ENCODE data around the gene ADSL. TPM values are rescaled to one million over a fixed set of nuclear protein-coding genes. Genes with fewer than 3 reads are reported as not detected.

The ADSL gene
- total RNA-seq, 1 donor from 2014 or later = 153 TPM

DNA sequence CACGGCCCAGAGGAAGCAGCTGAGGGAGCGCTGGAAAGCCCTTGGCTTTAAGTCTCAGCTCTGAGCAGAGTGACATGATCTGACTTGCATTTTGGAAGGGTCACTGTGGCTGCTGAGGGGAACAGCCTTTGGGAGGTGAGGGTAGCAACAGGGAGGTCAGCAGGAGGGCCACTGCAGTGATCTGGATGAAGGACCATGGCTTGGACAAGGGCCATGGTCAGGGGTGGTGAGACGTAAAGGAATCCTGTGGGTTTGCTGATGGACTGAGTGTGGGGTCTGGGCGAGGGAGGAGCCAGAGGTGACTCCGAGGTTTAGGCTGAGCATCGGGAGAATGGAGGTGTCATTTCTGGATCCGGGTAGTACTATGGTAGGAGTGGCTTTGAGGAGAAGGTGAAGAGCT is 57.4 kb downstream of the ADSL start:
- TF ChIP-seq CTCF (IDR thresholded peaks at IDR 0.05; ENCODE audit: insufficient read depth, low read length, poor library complexity, severe bottlenecking) = no peak
- Histone ChIP-seq H3K36me3 (ENCODE audit: control insufficient read depth, insufficient read depth, low read length) (peaks cover 4% of the 10 kb centered on the region), H3K4me3 (ENCODE audit: low read depth, low read length) (no peak overlapping the region), H3K27me3 (ENCODE audit: control insufficient read depth, insufficient read depth, low read length) (no peaks in the 10 kb centered on the region)
- DNase-seq (ENCODE audit: low read depth) = no peak

DNA sequence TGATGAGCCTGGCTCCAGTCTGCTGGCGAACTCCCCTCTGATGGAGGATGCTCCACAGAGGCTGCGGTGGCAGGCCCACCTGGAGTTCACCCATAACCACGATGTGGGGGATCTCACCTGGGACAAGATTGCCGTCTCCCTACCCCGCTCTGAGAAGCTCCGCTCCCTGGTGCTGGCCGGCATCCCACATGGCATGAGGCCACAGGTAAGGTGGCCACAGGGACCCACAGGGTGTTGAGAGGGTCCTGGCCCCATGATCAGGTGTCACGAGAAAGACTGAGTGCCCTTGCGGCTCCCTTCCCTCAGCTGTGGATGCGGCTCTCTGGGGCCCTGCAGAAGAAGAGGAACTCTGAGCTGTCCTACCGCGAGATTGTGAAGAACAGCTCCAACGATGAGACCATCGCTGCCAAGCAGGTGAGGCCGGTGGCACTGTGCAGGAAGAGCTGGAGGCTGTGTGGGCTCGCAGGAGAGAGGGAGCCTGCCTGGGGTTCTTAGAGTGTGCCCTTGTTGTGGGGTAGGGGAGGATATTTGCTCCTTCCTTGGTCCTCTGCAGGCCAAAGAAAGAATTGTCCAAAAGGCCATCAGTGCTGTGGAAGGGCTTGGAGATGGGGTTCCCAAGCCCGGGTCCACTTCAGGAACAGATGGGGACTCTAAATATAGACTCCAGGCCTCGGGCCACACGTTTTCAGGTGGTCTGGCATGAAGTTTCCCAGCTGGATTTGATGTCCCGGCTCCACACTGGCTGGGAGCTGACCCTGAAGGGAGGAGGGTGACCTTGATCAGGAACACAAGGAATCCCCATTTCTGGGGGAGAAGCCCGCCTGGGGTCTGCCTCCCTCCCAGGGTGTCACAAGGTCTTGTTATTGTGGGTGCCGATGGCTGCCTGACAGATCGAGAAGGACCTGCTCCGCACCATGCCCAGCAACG is 58.2 kb downstream of the ADSL start:
- H3K27me3 ChIP-seq (ENCODE audit: control insufficient read depth, insufficient read depth, low read length) = no peaks in the 10 kb centered on the region
- DNase-seq (ENCODE audit: low read depth) = no peak
- H3K4me3 ChIP-seq (ENCODE audit: low read depth, low read length) = no peak overlapping the region
- peaks cover 4% of the 10 kb centered on the region for H3K36me3 ChIP-seq (ENCODE audit: control insufficient read depth, insufficient read depth, low read length)
- TF ChIP-seq CTCF (IDR thresholded peaks at IDR 0.05; ENCODE audit: insufficient read depth, low read length, poor library complexity, severe bottlenecking) = no peak

DNA sequence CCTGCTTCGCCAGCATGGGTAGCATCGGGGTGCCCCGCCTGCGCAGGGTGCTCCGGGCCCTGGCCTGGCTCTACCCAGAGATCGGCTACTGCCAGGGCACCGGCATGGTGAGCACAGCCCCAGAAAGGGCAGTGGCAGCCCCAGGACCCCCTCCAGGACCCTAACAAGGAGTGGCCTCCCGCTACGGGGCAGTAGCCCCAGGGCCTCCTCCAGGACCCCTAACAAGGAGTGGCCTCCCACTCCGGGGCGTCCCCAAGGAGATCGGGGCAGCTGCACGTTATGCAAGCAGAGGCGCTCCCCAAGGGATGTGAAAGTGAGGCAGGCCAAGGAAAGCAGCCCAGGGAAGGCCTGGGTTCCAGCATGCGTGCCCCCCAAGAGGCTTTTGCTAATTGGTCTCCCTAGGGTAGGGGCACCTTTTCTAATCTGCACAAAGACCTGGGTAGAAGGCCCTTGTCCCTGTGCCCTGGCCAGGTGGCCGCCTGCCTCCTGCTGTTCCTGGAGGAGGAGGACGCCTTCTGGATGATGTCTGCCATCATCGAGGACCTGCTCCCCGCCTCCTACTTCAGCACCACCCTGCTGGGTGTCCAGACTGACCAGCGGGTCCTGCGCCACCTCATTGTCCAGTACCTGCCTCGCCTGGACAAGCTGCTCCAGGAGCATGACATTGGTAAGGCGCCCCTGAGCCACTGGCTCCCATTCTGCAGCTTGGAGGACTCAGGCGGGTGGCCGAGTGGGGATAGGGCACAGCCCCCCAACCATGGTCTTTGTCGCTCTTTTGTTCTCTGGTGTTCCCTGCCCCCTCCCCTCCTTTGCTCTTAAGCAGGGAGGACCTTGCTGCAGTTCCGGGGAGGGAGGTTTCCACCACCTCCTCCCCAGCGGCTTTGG is 59.1 kb downstream of the ADSL start:
- no peak for TF ChIP-seq CTCF (IDR thresholded peaks at IDR 0.05; ENCODE audit: insufficient read depth, low read length, poor library complexity, severe bottlenecking)
- no peaks in the 10 kb centered on the region for H3K27me3 ChIP-seq (ENCODE audit: control insufficient read depth, insufficient read depth, low read length)
- DNase-seq (ENCODE audit: low read depth) = no peak
- H3K36me3 ChIP-seq (ENCODE audit: control insufficient read depth, insufficient read depth, low read length) = peaks cover 6% of the 10 kb centered on the region
- no peak overlapping the region for H3K4me3 ChIP-seq (ENCODE audit: low read depth, low read length)

DNA sequence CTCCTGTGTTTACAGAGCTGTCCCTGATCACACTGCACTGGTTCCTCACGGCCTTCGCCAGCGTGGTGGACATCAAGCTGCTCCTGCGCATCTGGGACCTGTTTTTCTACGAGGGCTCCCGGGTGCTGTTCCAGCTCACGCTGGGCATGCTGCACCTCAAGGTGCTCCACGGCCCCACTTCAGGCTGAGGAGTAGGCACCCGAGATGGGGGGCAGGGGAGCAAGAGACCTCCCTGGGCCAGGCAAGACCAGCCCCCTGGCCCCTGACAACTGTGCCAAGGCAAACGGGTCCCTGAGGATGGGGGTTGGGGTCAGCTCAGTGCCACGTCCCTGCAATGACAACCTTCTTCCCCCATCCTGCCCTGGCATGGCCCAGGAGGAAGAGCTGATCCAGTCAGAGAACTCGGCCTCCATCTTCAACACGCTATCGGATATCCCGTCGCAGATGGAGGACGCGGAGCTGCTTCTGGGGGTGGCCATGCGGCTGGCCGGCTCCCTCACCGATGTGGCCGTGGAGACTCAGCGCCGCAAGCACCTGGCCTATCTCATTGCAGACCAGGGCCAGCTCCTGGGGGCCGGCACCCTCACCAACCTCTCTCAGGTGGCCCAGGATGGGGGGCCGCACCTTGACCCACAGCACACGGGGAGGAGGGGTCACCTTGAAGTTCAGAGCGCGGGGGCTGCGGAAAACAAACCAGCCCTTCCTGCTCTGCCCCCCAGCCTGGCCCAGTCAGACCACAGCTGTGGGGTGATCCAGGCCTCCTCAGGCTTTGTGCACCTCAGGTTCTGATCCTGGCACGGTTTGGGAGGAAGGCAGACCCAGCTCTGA is 60.0 kb downstream of the ADSL start:
- H3K4me3 ChIP-seq (ENCODE audit: low read depth, low read length) = no peak overlapping the region
- no peaks in the 10 kb centered on the region for H3K27me3 ChIP-seq (ENCODE audit: control insufficient read depth, insufficient read depth, low read length)
- no peak for TF ChIP-seq CTCF (IDR thresholded peaks at IDR 0.05; ENCODE audit: insufficient read depth, low read length, poor library complexity, severe bottlenecking)
- H3K36me3 ChIP-seq (ENCODE audit: control insufficient read depth, insufficient read depth, low read length) = peaks cover 6% of the 10 kb centered on the region
- DNase-seq (ENCODE audit: low read depth) = no peak

GRCh38 chr22:40407021-40407761 is 60.9 kb downstream of the ADSL start:
- no peak for DNase-seq (ENCODE audit: low read depth)
- Histone ChIP-seq H3K27me3 (ENCODE audit: control insufficient read depth, insufficient read depth, low read length) (no peaks in the 10 kb centered on the region), H3K36me3 (ENCODE audit: control insufficient read depth, insufficient read depth, low read length) (peaks cover 7% of the 10 kb centered on the region), H3K4me3 (ENCODE audit: low read depth, low read length) (no peak overlapping the region)
- TF ChIP-seq CTCF (IDR thresholded peaks at IDR 0.05; ENCODE audit: insufficient read depth, low read length, poor library complexity, severe bottlenecking) = no peak

All from kidney epithelial cell (primary cell).